SK-N-SH treated with all-trans-retinoic acid at 6 μM for 48 hours (cell line): ENCODE data around the gene GPNMB.

Experiments used
- ATAC-seq: fragments of 200-7000 bp; cut with Tn5 transposase; 3 replicates; pipeline ENCODE4 v1.9.1; 2020; ENCODE audit warnings: mild to moderate bottlenecking, moderate library complexity
- BACH2 ChIP-seq: fragments of 250-450 bp; sonication (Bioruptor Pico); IDR thresholded peaks from 2 replicates; pipeline ENCODE4 v1.9.0; 2021; ENCODE audit warnings: mild to moderate bottlenecking, borderline replicate concordance
- ESRRG ChIP-seq: fragments of 250-450 bp; sonication (Bioruptor Pico); IDR thresholded peaks from 2 replicates; pipeline ENCODE4 v1.6.1; 2021; ENCODE audit warnings: mild to moderate bottlenecking
- GLIS3 ChIP-seq: fragments of 250-450 bp; sonication (Bioruptor Pico); IDR thresholded peaks from 2 replicates; pipeline ENCODE4 v1.5.0; 2020; ENCODE audit warnings: mild to moderate bottlenecking, moderate library complexity
- OSR1 ChIP-seq: fragments of 250-450 bp; sonication (Bioruptor Pico); IDR thresholded peaks from 2 replicates; pipeline ENCODE4 v1.8.0; 2022; ENCODE audit warnings: moderate library complexity, mild to moderate bottlenecking, inconsistent platforms
- RARB ChIP-seq: fragments of 250-450 bp; sonication (Bioruptor Pico); IDR thresholded peaks from 2 replicates; pipeline ENCODE4 v1.8.0; 2021; ENCODE audit warnings: mild to moderate bottlenecking, moderate library complexity
- SNAI2 ChIP-seq: fragments of 250-450 bp; sonication (Bioruptor Pico); IDR thresholded peaks from 2 replicates; pipeline ENCODE4 v1.5.0; 2020; ENCODE audit warnings: mild to moderate bottlenecking, moderate library complexity
- ZC3H10 ChIP-seq: fragments of 250-450 bp; sonication (Bioruptor Pico); IDR thresholded peaks from 2 replicates; pipeline ENCODE4 v1.5.1; 2021; ENCODE audit warnings: mild to moderate bottlenecking, moderate library complexity
- ZFP3 ChIP-seq: fragments of 250-450 bp; sonication (Bioruptor Pico); IDR thresholded peaks from 2 replicates; pipeline ENCODE4 v1.5.0; 2020; ENCODE audit warnings: mild to moderate bottlenecking, moderate library complexity
- TF ChIP-seq, protein P1 (sequence below): fragments of 250-450 bp; sonication (Bioruptor Pico); IDR thresholded peaks from 2 replicates; pipeline ENCODE4 v1.5.1; 2020; ENCODE audit warnings: low read depth, mild to moderate bottlenecking, moderate library complexity
- TF ChIP-seq, protein P2 (sequence below): fragments of 250-450 bp; sonication (Bioruptor Pico); IDR thresholded peaks from 2 replicates; pipeline ENCODE4 v1.5.0; 2020; ENCODE audit warnings: mild to moderate bottlenecking, moderate library complexity
- TF ChIP-seq, protein P3 (sequence below): fragments of 250-450 bp; sonication (Bioruptor Pico); IDR thresholded peaks from 2 replicates; pipeline ENCODE4 v1.8.0; 2020; ENCODE audit warnings: mild to moderate bottlenecking, moderate library complexity, borderline replicate concordance

Gene GPNMB

DNA sequence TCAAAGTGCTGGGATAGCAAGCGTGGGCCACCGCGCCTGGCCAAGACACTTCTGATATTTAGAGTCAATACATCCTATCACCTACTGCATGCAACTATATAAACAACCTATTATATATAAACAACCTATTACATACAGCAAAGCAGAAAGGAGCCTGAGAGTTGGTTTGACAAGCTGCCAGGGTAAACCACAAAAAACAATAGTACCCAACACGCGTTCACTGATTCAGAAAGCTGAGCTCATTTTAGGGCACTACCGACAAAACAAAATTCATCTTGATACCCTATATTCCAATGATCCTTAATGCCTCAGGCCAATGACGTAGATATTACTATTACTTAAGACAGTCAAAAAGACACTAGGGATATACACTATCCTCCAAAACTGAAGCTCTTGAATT lies 68.8 kb downstream of the GPNMB start:
- no peak for TF ChIP-seq OSR1 (CRISPR knock-in tag)
- TF ChIP-seq RARB (CRISPR knock-in tag) = no peak
- no peak for TF ChIP-seq ZFP3 (CRISPR knock-in tag)
- no peak for TF ChIP-seq SNAI2 (CRISPR knock-in tag)
- TF ChIP-seq, protein P1, sequence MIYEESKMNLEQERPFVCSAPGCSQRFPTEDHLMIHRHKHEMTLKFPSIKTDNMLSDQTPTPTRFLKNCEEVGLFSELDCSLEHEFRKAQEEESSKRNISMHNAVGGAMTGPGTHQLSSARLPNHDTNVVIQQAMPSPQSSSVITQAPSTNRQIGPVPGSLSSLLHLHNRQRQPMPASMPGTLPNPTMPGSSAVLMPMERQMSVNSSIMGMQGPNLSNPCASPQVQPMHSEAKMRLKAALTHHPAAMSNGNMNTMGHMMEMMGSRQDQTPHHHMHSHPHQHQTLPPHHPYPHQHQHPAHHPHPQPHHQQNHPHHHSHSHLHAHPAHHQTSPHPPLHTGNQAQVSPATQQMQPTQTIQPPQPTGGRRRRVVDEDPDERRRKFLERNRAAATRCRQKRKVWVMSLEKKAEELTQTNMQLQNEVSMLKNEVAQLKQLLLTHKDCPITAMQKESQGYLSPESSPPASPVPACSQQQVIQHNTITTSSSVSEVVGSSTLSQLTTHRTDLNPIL (CRISPR knock-in tag) = no peak
- TF ChIP-seq, protein P2, sequence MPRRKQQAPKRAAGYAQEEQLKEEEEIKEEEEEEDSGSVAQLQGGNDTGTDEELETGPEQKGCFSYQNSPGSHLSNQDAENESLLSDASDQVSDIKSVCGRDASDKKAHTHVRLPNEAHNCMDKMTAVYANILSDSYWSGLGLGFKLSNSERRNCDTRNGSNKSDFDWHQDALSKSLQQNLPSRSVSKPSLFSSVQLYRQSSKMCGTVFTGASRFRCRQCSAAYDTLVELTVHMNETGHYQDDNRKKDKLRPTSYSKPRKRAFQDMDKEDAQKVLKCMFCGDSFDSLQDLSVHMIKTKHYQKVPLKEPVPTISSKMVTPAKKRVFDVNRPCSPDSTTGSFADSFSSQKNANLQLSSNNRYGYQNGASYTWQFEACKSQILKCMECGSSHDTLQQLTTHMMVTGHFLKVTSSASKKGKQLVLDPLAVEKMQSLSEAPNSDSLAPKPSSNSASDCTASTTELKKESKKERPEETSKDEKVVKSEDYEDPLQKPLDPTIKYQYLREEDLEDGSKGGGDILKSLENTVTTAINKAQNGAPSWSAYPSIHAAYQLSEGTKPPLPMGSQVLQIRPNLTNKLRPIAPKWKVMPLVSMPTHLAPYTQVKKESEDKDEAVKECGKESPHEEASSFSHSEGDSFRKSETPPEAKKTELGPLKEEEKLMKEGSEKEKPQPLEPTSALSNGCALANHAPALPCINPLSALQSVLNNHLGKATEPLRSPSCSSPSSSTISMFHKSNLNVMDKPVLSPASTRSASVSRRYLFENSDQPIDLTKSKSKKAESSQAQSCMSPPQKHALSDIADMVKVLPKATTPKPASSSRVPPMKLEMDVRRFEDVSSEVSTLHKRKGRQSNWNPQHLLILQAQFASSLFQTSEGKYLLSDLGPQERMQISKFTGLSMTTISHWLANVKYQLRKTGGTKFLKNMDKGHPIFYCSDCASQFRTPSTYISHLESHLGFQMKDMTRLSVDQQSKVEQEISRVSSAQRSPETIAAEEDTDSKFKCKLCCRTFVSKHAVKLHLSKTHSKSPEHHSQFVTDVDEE (CRISPR knock-in tag) = no peak
- TF ChIP-seq BACH2 (CRISPR knock-in tag) = no peak
- no peak for TF ChIP-seq ZC3H10 (CRISPR knock-in tag)
- TF ChIP-seq, protein P3, sequence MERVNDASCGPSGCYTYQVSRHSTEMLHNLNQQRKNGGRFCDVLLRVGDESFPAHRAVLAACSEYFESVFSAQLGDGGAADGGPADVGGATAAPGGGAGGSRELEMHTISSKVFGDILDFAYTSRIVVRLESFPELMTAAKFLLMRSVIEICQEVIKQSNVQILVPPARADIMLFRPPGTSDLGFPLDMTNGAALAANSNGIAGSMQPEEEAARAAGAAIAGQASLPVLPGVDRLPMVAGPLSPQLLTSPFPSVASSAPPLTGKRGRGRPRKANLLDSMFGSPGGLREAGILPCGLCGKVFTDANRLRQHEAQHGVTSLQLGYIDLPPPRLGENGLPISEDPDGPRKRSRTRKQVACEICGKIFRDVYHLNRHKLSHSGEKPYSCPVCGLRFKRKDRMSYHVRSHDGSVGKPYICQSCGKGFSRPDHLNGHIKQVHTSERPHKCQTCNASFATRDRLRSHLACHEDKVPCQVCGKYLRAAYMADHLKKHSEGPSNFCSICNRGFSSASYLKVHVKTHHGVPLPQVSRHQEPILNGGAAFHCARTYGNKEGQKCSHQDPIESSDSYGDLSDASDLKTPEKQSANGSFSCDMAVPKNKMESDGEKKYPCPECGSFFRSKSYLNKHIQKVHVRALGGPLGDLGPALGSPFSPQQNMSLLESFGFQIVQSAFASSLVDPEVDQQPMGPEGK (CRISPR knock-in tag) = no peak
- no peak for TF ChIP-seq GLIS3
- no peak for TF ChIP-seq ESRRG (CRISPR knock-in tag)
- TF ChIP-seq, all 23 proteins: peak for 0
- no peak for ATAC-seq
